ENCODE results near the gene NPIPB2.
"Not testable (repeated sequence)": the region's sequence is repeated elsewhere in the genome, so short reads cannot be mapped to it uniquely, and the experiment has no call there.

NPIPB2 gene

DNA sequence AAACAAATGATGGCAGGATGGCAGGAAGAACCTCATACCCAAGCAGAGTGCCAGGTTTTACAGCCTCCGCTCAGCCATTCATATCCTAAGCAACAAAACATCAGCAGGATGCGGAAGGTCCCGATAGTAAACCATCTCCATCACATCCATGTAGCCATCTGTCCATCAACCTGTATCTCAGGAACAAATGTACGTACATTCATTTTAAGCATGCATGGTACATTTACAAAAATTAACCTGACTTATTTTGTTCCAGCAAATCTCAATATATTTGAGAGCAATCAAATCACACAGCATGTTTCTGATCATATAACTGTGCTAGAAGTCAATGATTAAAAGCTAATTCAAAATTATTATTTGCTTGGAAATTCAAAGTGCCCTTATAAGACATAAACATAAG lies at the start of gene NPIPB2:
NPIPB2 (minus strand) TSS at position 101 of the 400 bp plus-strand sequence; CDS start at position 101, 0 bp downstream.
- not testable (repeated sequence) for DNase-seq

DNA sequence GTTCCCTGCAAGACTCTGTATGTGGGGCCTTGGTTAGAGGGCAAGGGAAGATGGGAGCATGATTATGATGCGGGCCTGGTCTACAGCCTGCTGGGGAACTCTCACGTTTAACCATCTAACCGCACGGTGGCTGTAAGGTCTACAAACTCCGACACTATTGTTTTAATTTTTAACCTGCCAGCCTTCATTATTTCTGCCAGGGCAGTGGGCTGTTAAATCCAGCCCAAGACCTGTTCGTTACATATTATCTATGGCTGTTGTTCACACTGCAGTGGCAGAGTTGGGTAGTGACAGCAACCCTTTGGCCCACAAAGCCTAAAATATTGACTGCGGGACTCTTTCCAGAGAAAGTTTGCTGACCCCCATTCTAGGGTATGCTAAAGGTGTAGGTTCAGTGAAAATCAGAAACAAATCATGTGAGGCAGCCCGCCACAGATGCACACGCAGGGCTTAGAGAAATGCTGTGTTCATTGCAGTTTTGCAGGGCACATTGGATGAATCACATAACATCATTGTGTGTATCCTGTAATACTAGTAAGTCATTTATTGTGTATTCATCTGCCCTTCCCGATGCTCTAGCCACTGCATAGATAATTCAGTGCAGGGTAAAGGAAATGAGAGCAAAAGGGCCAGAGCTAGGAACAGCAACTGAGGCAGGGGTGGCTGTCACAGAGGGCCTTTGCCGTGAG lies 49.0 kb upstream of the NPIPB2 start:
- DNase-seq: no peak

DNA sequence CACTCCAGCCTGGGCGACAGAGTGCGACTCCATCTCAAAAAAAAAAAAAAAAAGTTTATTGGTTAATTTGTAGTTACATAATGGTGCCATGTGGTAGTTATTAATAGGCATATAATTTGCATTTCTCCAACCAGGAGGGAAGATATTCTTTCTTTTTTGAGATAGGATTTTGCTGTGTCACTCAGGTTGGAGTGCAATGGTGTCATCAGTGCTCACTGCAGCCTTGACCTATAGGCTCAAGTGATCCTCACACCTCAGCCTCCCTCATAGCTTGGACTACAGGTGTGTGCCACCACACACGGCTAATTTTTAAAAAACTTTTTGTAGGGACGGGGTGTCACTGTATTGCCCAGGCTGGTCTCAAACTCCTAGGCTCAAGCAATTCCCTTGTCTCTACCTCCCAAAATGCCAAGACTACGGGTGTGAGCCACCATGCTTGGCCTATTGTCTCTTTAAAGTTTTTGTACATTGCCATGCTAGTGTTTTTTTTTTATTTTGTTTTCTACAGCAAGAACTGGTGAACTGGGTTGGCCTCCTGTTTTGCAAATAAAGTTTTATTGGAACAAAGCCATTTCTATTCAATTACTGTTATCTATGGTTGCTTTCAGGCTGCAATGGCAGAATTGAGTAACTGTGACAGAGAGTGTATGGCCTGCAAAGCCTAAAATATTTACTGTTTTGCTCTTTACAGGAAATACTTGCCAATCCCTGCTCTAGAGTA lies 46.6 kb upstream of the NPIPB2 start:
- DNase-seq: no peak

DNA sequence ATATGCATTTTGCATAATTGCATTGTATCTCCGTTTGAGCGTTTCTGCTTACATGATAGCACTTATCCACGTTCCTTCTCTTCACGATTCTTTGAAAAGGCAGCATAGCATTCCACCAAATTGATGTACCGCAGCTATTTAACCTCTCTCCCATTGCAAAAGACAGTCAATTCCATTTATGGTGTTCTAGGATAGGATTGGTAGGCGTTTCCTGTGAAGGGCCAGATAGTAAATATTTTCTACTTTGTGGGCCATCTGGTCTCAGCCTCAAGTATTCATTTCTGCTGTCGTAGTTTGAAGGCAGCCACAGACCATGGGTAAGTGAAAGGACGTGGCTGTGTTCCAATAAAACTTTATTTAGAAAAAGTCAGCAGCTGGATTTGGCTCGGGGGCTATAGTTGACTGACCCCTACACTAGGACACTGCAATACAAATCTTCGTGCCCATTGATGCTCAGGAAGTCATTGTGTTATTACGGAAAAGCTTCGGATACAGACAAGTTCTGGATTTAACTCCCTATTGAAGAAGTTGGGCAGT lies 44.7 kb upstream of the NPIPB2 start:
- no peak for DNase-seq

DNA sequence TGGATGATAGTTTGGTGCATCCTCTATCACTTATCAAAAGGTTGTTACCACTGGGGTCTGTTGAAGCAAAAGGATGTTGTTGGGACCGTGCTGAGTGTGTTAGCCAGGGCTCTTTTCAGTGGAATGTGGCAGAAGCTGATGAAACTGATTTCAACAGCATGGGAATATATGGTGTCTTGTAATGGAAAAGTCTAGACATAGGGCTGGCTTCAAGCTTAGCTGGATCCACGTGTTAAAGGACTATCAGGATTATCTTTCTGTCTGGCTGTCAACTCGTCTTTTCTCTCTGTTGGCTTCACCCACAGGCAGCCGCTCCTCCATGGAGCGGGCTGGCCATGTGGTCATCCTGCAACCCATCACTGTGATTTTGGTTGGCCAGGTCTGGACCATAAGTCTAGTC lies 43.4 kb upstream of the NPIPB2 start:
- no peak for DNase-seq

DNA sequence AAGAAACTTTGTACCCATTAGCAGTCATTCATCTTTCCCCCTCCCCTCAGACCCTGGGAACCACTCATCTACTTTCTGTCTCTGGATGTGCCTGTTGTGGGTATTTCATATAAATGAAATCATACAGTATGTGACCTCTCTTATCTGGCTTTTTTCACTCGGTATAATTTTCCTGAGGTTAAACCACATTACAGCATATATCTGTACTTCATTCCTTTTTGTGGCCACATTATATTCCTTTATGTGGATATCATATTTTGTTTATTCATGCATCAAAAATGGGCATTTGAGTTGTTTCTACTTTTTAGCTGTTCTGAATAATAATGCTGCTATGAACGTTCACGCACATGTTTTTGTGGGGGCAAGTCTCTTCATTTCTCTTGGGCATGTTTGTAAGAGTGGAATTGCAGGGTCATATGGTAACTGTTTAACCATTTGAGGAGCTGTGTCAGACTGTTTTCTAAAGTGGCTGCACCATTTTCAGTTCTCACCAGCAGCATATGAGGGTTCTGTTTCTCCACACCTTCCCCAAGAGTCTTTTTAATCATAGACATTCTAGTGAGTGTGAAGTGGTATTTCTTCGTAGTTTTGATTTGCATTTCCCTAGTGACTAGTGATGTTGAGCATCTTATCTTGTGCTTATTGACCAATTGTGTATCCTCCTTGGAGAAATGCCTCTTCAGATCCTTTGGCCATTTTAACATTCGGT lies 38.4 kb upstream of the NPIPB2 start:
- no peak for DNase-seq

DNA sequence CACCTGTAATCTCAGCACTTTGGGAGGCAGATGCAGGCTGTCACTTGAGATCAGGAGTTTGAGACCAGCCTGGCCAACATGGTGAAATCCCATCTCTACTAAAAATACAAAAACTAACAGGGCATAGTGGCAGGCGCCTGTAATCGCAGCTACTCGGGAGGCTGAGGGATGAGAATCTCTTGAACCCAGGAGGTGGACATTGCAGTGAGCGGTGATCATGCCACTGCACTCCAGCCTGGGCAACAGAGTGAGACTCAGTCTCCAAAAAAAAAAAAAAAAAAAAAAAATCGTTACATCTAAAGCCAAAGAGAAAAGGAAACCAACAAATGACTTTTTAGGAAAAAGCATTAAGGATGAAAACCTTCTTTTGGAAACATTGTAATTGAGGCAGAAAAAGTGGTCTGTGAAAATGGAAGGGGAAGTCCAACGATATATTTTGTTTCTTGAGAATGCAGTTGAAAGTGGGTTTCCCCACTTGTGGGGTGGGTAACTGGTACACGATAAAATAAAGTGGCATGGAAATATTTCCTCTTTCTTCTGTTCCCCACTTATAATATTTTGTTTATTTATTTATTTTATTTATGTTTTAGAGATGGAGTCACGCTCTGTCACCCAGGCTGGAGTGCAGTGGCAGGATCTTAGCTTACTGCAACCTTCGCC lies 37.3 kb upstream of the NPIPB2 start:
- no peak for DNase-seq

DNA sequence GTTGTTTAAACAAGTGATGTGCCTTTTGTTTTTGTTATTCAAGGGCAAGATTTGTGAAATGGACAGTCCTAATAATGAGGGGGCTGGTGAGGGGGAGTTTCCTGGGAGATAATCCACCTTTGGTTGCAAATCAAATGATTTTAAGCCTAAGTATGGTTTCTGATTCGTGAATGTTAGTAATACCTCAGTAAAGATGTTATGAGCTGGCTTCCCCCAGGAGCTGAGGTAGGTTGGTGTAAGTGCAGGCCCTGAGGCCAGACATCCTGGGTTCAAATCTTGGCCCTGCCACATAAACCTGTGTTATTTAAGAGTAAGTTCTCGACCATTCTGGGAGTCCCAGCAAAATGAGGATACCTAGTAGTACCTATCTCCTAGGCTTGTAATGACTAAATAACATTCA lies 36.2 kb upstream of the NPIPB2 start:
- no peak for DNase-seq

DNA sequence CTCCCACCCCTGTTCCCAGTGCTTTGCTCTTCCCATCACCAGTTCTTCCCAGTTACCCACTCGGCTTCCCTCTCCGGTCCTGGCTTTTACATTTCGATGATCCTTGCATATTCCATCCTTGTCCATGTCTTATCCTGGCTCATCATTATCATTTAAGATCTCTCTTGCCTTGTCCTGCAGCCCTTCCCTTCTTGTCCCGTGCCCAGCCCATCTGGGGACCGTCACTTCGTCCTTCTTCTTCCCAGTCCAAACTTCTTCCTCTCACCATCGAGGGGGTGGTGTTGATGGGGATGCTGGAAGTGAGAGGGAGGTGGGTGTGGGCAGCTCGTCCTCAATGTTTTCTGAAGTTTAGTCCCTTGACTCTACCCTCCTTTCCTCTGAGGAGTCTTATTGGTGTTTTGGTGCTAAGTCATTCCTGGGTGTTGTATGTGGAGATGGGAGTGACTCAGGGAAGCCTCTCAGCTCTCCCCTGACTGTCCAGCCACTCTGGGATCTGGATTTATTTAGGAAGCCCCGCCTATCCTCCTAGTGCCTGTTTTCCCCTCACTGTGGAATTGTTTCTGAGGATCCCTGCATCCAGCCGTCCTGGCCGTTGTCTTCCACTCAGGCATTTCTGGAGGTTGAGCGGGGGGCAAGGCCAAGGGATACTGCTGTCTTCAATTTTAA lies 35.7 kb upstream of the NPIPB2 start:
- DNase-seq: no peak

DNA sequence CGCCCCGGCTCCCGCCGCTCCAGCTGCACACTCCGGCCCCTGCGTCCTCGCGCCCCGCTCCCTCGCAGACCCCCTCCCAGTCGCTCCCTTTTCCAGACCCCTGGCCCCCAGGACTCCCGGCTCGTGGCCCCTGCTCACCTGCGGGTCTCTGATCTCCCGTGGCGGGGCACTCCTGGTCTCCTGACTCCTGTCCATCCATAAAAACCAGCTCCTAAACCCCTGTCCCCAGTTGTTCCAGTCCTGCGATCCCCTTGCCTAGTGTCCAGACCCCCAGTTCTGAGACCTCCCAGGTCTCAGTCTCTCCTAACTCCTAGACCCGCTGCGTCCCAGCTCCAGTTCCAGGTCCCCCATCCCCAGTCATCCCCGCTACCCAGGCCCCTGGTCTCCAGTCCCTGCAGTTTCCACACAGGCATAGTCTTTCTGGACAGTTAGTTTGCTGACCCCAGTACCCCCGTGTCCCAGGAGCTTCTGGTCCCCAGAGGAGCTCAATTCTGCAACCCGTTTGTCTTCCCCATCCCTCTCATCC lies 35.1 kb upstream of the NPIPB2 start:
- DNase-seq: no peak

DNA sequence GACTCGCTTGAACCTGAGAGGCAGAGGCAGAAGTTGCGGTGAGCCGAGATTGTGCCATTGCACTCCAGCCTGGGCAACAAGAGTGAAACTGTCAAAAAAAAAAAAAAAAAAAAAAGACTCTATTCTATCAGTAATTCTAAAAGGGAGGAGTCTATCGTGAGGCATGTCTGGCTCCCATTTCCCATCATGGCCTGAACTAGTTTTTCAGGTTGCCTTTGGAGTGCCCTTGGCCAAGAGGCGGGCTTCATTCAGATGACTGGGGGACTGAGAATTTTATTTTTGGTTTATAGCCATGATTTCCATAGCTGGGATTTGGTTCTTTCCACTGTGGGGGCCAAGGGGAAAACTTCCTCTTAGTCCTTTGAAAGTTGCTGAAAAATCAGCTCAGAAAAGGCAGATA lies 31.2 kb upstream of the NPIPB2 start:
- no peak for DNase-seq

DNA sequence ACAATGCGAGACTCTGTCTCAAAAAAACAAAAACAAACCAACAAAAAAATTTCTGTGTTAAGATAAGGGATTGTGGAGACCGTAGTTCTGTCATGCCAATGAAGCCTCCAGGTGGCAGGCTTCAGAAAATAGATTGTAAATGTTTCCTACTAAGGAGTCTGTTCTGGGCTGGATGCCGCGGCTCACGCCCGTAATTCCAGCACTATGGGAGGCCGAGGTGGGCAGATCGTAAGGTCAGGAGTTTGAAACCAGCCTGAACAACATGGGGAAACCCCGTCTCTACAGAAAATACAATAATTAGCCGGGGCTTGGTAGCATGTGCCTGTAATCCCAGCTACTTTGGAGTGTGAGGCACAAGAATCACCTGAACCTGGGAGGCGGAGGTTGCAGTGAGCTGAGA lies 30.3 kb upstream of the NPIPB2 start:
- no peak for DNase-seq

DNA sequence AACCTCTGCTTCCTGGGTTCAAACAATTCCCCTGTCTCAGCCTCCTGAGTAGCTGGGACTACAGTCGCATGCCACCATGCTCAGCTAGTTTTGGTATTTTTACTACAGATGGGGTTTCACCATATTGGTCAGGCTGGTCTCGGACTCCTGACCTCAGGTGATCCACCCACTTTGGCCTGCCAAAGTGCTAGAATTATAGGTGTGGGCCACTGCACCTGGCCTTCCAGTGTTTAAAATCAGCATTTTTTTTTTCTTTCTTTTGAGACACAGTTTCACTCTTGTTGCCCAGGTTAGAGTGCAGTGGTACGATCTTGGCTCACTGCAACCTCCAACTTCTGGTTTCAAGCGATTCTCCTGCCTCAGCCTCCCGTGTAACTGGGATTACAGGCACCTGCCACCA lies 28.4 kb upstream of the NPIPB2 start:
- not testable (repeated sequence) for DNase-seq

DNA sequence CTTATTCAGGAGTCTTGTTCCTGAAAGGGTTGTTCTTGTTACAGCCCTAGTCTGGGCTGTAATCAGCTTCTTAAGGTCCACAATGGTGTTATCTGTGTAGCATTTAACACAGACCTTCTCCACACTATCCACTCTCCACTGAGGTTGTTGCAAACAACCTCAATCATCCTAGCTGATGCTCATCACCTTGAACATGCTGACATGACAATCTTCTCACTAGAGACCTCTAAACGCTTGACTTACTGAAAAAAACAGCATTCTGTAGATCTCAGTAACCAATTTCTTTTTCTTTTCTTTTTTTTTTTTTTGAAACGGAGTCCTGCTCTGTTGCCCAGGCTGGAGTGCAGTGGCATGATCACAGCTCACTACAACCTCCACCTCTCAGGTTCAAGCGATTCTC lies 26.7 kb upstream of the NPIPB2 start:
- DNase-seq: no peak

DNA sequence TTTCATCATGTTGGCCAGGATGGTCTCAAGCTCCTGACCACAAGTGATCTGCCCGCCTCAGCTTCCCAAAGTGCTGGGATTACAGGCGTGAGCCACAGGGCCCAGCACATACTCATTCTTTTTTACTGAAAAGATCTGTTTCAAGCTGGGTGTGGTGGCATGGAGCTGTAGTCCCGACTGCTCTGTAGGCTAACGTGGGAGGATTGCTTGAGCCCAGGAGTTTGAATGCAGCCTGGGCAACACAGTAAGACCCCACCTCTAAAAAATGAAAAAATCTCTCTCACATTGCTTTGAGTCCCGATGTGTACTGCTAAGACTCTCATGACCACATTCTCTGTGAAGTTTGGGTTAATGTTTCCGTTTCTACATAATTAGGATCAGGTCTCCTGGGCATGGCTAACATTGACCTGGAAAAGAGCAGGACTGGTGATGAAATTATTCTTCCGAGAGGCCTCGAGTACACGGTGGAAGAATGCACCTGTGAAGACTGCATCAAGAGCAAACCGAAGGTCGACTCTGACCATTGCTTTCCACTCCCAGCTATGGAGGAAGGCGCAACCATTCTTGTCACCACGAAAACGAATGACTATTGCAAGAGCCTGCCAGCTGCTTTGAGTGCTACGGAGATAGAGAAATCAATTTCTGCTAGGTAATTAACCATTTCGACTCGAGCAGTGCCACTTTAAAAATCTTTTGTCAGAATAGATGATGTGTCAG lies 25.5 kb upstream of the NPIPB2 start:
- DNase-seq: no peak

DNA sequence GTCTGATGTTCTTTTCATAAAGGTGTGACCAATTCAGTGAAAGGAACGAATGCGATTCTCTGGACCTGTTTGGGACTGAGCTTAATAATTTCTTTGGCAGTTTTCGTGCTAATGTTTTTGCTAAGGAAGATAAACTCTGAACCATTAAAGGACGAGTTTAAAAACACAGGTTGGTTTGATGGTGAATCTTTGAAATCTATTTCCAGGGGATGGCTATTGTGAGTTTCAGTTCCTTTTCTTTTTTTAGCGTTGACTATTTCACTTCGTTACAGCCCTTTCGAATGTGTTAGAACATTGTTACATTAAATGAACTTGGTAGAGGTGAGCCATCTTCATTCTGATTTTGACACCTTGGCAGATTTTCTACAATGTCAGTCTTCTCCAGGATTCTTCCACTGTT lies 24.3 kb upstream of the NPIPB2 start:
- DNase-seq: no peak

DNA sequence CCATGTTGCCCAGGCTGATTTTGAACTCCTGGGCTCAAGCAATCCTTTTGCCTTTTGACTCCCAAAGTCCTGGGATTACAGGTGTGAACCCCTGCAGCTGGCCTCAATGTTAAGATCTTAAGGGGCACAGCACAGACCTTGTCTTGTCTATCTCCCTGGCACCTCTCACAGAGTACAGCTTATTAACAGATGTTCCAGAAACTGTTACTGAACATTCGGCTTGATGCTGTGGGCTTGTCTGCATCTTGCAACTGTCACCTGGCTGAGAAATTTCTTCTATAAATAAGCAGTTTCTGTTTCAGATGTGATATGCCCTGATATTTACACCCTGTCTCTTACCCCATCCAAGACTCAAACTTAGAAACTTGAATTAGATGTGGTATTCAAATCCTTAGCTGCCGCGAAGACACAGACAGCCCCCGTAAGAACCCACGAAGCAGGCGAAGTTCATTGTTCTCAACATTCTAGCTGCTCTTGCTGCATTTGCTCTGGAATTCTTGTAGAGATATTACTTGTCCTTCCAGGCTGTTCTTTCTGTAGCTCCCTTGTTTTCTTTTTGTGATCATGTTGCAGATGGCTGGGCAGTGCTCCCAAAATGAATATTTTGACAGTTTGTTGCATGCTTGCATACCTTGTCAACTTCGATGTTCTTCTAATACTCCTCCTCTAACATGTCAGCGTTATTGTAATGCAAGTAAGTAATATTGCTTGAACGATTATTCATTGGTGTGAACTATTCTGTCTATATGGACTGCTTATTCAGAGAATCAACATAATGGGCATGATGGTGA lies 23.1 kb upstream of the NPIPB2 start, which contains the start of gene TNFRSF17:
TNFRSF17 (plus strand) TSS at position 450 of the 791 bp plus-strand sequence; CDS start at position 565, 115 bp downstream.
- DNase-seq: no peak

DNA sequence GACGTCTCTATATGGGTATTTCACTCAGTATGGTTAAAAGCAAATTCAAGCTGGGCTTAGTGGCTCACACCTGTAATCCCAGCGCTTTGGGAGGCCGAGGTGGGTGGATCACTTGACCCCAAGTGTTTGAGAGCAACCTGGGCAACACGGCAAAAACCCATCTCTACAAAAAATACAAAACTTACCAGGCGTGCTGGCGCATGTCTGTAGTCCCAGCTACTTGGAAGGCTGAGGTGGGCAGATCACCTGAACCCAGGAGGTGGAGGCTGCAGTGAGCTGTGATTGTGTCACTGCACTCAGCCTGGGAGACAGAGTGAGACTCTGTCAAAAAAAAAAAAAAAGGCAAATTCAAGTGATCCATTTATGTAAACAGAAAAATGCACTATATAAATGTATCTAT lies 21.9 kb upstream of the NPIPB2 start:
- DNase-seq: no peak

DNA sequence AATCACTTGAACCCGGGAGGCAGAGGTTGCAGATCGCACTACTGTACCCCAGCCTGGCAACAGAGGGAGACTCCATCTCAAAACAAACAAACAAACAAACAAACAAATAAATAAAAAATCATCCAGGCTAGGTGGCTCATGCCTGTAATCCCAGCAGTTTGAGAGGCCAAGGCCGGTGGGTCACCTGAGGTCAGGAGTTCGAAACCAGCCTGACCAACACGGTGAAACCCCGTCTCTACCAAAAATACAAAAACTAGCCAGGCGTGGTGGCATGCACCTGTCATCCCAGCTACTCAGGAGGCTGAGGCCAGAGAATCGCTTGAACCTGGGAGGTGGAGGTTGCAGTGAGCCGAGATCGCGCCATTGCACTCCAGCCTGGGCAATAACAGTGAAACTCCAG lies 21.1 kb upstream of the NPIPB2 start:
- DNase-seq: not testable (repeated sequence)

DNA sequence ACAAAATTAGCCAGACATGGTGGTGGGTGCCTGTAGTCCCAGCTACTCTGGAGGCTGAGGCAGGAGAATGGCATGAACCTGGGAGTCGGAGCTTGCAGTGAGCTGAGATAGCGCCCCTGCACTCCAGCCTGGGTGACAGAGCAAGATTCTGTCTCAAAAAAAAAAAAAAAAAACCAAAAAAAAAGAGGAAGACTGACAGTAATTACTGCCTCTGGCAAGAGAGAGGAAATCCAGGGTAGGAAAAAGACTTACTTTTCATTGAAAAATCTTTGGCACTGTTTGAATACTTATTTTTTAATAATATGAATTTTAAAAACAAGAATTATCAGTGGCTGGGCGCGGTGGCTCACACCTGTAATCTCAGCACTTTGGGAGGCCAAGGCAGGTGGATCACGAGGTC lies 20.6 kb upstream of the NPIPB2 start:
- DNase-seq: not testable (repeated sequence)
